Right lobe of liver (tissue), 4 donors: ENCODE measurements around the gene SOX18.

Experiments used
- POLR2A ChIP-seq: fragments of 450-650 bp; IDR thresholded peaks from one replicate; pipeline ENCODE4 v1.6.1; 2017; ENCODE audit warnings: antibody characterized with exemption, mild to moderate bottlenecking
- TF ChIP-seq, protein P1 (sequence below), 4 donors: fragments of 200-600 bp in 3 of 4; fragments of 450-650 bp in 1 of 4; IDR thresholded peaks; one replicate each; pipeline versions ENCODE4 v1.5.1 to v1.8.0; 2016 to 2022; ENCODE audit warnings: antibody characterized with exemption in 4 of 4, mild to moderate bottlenecking in 2 of 4
- donor health status: DM: no; HTN: no; CAD: no.
- donor health status: DM: no; HTN: no; CAD: no.
- donor health status: DM: no; HTN: yes; CAD: no.

DNA sequence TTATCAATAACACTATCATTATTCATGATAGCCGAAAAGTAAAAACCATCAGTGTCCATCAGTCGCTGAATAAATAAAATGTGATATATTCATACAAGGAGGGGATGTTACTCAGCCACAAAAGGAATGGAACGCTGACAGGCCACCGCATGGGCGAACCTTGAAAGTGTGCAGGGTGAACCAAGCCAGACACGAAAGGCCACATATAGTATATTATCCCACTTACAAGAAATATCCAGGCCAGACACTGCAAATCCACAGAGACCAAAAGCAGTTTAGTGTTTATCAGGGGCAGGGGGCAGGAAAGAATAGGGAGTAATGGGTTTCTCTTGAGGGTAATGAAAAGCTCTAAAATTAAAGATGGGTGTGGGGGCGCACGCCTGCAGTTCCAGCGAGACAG, 5.7 kb downstream of the SOX18 start:
- TF ChIP-seq, protein P1, sequence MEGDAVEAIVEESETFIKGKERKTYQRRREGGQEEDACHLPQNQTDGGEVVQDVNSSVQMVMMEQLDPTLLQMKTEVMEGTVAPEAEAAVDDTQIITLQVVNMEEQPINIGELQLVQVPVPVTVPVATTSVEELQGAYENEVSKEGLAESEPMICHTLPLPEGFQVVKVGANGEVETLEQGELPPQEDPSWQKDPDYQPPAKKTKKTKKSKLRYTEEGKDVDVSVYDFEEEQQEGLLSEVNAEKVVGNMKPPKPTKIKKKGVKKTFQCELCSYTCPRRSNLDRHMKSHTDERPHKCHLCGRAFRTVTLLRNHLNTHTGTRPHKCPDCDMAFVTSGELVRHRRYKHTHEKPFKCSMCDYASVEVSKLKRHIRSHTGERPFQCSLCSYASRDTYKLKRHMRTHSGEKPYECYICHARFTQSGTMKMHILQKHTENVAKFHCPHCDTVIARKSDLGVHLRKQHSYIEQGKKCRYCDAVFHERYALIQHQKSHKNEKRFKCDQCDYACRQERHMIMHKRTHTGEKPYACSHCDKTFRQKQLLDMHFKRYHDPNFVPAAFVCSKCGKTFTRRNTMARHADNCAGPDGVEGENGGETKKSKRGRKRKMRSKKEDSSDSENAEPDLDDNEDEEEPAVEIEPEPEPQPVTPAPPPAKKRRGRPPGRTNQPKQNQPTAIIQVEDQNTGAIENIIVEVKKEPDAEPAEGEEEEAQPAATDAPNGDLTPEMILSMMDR (IDR thresholded peaks at IDR 0.05): no peak
- no peak for TF ChIP-seq POLR2A
